Muscle of arm (tissue), 12 donors: Measurements from ENCODE around the gene DGCR8. TPM values are rescaled to one million over a fixed set of nuclear protein-coding genes. Genes with fewer than 3 reads are reported as not detected.

Source experiments
- DNase-seq: peaks from one replicate; pipeline ENCODE4 v3.0.0-alpha.2; 2013
- polyA plus RNA-seq, 12 donors: library from polyadenylated mRNA; unstranded; fragments of 120-200 nt; gene quantifications; one replicate each; pipeline ENCODE4 v1.2.1, GENCODE V29; 2013; ENCODE audit not compliant: insufficient read length in 12 of 12

The DGCR8 gene
- polyA plus RNA-seq, 12 donors: 25.1 to 50.1 (median 36.7) TPM; not detected in 1

GRCh38 chr22:20136603-20136873 is 56.5 kb downstream of the DGCR8 start:
- no peak for DNase-seq

GRCh38 chr22:20137113-20137512 is 57.1 kb downstream of the DGCR8 start:
- DNase-seq: no peak

GRCh38 chr22:20137671-20138416 is 57.8 kb downstream of the DGCR8 start:
- DNase-seq: no peak

GRCh38 chr22:20138417-20138738 is 58.3 kb downstream of the DGCR8 start:
- DNase-seq: no peak

- no peak for DNase-seq
Measured at GRCh38 chr22:20138868-20139267, 58.8 kb downstream of the DGCR8 start.

GRCh38 chr22:20139391-20140106 is 59.5 kb downstream of the DGCR8 start:
- DNase-seq: no peak

- DNase-seq: no peak
Measured at GRCh38 chr22:20140107-20140445, 60.0 kb downstream of the DGCR8 start.

- no peak for DNase-seq
Measured at GRCh38 chr22:20140521-20140964, 60.5 kb downstream of the DGCR8 start.

- DNase-seq: no peak
Measured at GRCh38 chr22:20141186-20142077, 61.4 kb downstream of the DGCR8 start.

- DNase-seq: no peak
Measured at GRCh38 chr22:20142711-20143621, 62.9 kb downstream of the DGCR8 start.

- DNase-seq: no peak
Measured at GRCh38 chr22:20143883-20144665, 64.0 kb downstream of the DGCR8 start.

GRCh38 chr22:20145206-20145831 is 65.3 kb downstream of the DGCR8 start:
- no peak for DNase-seq

GRCh38 chr22:20145832-20146223 is 65.8 kb downstream of the DGCR8 start:
- DNase-seq: no peak

GRCh38 chr22:20146777-20147176 is 66.7 kb downstream of the DGCR8 start:
- no peak for DNase-seq

GRCh38 chr22:20147237-20147988 is 67.4 kb downstream of the DGCR8 start:
- DNase-seq: no peak

GRCh38 chr22:20148414-20148813 is 68.4 kb downstream of the DGCR8 start:
- no peak for DNase-seq

- no peak for DNase-seq
Measured at GRCh38 chr22:20149257-20150250, 69.5 kb downstream of the DGCR8 start.
